GM15510 (cell line): ENCODE data around the gene GTF3A.

Source experiments
- POLR2A ChIP-seq: IDR thresholded peaks from 3 replicates; pipeline ENCODE4 v1.6.1; 2011; ENCODE audit warnings: borderline replicate concordance; ENCODE audit not compliant: insufficient read length; ENCODE audit errors: extremely low read depth

GTF3A gene

DNA sequence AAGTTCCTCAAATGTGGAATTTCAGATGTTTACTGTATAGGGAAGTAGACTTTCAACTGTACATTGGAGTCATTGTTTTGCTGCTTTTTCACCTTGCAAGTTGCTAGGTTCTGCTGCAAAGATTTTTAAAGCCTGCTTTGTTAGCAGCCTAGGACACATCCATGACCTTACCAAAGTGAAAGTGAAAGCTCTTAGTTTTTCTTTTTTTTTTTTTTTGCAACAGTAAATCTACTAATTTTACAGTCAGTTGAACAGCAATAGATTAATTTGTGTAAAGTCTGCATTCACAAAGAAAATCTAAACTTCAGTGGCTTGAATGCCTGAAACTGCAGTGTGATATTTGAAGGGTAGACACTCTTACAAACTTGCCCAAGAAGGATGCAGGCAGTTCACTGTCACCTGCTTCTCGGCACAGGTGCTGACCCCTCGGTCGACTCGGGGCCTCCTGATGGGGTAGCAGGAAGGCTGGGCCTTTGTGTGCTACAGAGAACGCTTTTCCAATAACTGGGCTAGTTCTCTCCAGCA is 31.0 kb downstream of the GTF3A start:
- no peak for TF ChIP-seq POLR2A

GRCh38 chr13:27461940-27462584 is 37.6 kb downstream of the GTF3A start:
- TF ChIP-seq POLR2A, result no peak

DNA sequence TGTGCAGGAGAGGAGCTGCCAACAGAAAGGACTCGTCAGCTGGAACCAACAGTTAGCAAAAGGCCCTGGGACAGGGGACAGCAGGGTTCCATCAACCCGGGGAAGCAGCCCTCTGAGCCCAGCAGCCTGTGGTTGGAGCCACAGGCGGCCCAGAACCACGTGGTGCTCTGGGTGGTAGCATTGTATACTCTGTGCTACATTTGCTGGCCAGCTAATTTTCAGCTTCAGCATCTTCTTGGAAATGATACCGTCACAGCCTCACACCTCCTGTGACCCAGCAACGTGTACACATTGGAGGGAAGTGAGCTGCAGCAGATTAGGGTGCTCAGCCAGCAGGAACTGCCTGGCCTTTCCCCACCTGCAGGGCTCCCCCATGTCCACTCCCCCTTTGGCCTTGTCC is 39.1 kb downstream of the GTF3A start:
- no peak for TF ChIP-seq POLR2A

DNA sequence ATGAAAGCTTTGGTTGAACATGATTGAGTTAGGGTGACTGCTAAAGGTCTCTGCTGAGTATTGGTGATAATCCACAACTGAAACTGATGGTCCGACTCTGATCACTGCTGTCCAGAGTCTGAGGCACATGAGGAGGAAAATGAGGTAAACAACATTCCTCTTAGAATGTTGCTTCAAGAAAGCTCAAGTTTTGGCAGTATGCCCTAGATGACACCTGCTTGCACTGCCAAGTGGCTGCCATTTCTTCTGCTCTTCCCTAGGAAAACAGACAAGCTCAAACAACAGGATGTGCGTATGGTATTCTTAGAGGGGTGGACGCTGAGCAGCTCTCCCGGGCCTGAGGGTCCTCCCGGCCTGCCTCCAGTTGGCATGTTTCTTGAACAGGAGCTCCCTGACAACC is 41.2 kb downstream of the GTF3A start:
- TF ChIP-seq POLR2A, result no peak

GRCh38 chr13:27466513-27466912 is 42.1 kb downstream of the GTF3A start:
- no peak for TF ChIP-seq POLR2A

- TF ChIP-seq POLR2A, result no peak
Observed at GRCh38 chr13:27470075-27470820, 45.8 kb downstream of the GTF3A start.

DNA sequence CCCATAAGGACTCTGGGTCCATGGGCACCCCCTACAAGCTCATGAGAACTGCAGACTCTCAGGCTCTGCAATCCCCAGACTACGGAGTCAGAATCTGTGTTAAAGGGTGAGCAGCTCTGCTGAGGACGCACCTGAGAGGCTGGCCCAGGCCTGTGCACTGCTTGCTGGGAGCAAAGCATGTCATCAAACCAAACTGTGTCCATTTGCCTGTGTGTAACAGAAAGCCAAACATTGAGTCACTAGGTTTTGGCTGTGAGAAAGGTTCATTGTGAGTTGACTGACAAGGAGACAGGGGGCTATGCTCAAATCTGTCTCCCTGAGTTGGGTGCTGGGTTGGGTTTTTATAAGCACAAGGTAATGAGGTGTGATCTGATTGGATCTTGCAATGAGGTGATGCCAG is 48.0 kb downstream of the GTF3A start:
- no peak for TF ChIP-seq POLR2A

DNA sequence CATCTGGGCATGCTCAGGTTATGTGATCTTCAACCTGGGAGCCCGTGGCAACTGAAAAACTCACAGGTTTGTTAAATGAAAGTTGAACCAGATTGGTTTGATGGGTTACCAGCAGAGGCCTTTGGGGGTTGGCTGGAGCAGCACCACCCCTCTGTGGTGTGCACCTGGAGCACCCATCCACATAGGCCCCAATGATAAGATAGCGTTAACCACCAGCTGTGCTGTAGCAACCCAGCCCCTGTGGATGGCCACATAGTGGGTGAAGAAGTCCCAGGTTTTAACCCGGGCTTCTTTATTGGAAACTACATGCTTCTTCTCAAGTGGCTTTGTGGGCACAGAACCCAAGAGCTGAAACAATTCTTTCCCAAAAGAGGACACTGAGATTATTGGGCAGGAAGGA is 48.5 kb downstream of the GTF3A start:
- TF ChIP-seq POLR2A, result no peak

GRCh38 chr13:27474751-27475268 is 50.4 kb downstream of the GTF3A start:
- TF ChIP-seq POLR2A, result no peak

GRCh38 chr13:27476943-27477703 is 52.7 kb downstream of the GTF3A start:
- no peak for TF ChIP-seq POLR2A

DNA sequence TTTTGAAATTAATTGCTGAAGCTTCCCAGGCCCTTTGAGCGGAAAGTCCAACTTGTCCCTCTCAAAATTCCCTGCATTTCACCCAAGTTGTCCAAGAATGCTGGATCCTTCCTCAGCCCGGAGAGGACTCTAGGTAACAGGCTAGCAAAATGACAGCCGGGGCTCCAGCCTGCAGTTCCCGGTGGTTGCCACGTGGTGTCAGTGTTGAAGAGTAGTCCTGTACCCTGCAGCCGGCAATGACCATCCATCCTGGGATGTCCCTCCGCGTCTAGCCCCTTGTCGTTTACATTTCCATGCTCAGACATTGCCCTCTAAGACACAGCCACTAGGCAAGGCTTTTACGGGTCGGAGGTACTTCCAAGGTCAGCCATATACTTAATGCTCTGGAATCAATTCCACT is 57.3 kb downstream of the GTF3A start:
- TF ChIP-seq POLR2A, result no peak

DNA sequence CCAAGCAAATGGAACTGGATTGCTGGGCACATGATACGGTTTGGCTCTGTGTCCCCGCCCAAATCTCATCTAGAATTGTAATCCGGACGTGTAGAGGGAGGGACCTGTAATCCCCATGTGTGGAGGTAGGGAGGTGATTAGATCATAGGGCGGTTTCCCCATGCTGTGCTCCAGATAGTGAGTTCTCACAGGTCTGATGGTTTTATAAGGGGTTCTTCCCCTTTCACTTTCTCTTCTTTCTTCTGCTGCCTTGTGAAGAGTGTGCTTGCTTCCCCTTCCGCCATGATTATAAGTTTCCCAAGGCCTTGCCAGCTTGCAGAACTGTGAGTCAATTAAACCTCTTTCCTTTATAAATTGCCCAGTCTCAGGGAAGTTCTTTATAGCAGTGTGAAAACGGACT is 58.6 kb downstream of the GTF3A start:
- TF ChIP-seq POLR2A, result peak; percentile 18

- no peak for TF ChIP-seq POLR2A
Observed at GRCh38 chr13:27483421-27483820, 59.0 kb downstream of the GTF3A start.
